Activated T-helper 1 cell treated with anti-CD3 and anti-CD28 coated beads, Interleukin-12 subunit alpha, Interleukin-12 subunit beta, Interleukin-2, Interleukin-4 antibody, amounts not matched to agents 30 ng/mL and 10 ng/mL and 1 ng/mL, durations not matched to agents 14 hours and 24 hours and 36 hours (primary cell): ENCODE results near the gene ROPN1. TPM values are rescaled to one million over a fixed set of nuclear protein-coding genes. Genes with fewer than 3 reads are reported as not detected.

Experiments used
- DNase-seq: peaks from one replicate; pipeline ENCODE4 v3.0.0; 2021; ENCODE audit warnings: low spot score
- H3K27ac Mint-ChIP-seq: one replicate; pipeline ENCODE4 v1.8.0; 2021; ENCODE audit warnings: mild to moderate bottlenecking, mixed read lengths
- H3K27me3 Mint-ChIP-seq: one replicate; pipeline ENCODE4 v1.8.0; 2022; ENCODE audit warnings: mild to moderate bottlenecking, moderate library complexity, mixed read lengths; ENCODE audit not compliant: insufficient read depth
- H3K36me3 Mint-ChIP-seq: one replicate; pipeline ENCODE4 v1.8.0; 2021; ENCODE audit warnings: low read depth, mixed read lengths
- H3K4me1 Mint-ChIP-seq: one replicate; pipeline ENCODE4 v1.8.0; 2021; ENCODE audit warnings: low read depth, mixed read lengths
- H3K4me3 Mint-ChIP-seq: one replicate; pipeline ENCODE4 v1.8.0; 2021; ENCODE audit warnings: mild to moderate bottlenecking, moderate library complexity, mixed read lengths
- H3K9me3 Mint-ChIP-seq: one replicate; pipeline ENCODE4 v1.8.0; 2021; ENCODE audit warnings: mixed read lengths
- intact Hi-C: fragments of 100-400 bp; cut with micrococcal nuclease; formaldehyde crosslinking; loops from one replicate; pipeline ENCODE4 v1.15.1; 2024
- total RNA-seq: library from RNA; stranded (reverse); gene quantifications from 2 replicates; pipeline ENCODE4 v1.2.3, GENCODE V29; 2022

ROPN1 gene
- total RNA-seq, 1 donor from 2014 or later: not detected

- Mint-ChIP-seq H3K27ac (no peak overlapping the region), H3K4me1 (peaks cover 10% of the 10 kb centered on the region), H3K9me3 (no peaks in the 10 kb centered on the region), H3K4me3 (no peak overlapping the region), H3K27me3 (no peaks in the 10 kb centered on the region), H3K36me3 (peaks cover 17% of the 10 kb centered on the region)
- intact Hi-C loops: no loop called here
- no peak for DNase-seq
Observed at GRCh38 chr3:123953735-123954134, 38.2 kb downstream of the ROPN1 start.

- intact Hi-C loops: no loop called here
- Mint-ChIP-seq H3K4me1 (peaks cover 2% of the 10 kb centered on the region), H3K9me3 (no peaks in the 10 kb centered on the region), H3K27me3 (no peaks in the 10 kb centered on the region), H3K36me3 (peaks cover 18% of the 10 kb centered on the region), H3K4me3 (no peak overlapping the region), H3K27ac (no peak overlapping the region)
- no peak for DNase-seq
Observed at GRCh38 chr3:123952844-123953520, 38.9 kb downstream of the ROPN1 start.

- H3K4me1 Mint-ChIP-seq: no peaks in the 10 kb centered on the region
- H3K9me3 Mint-ChIP-seq: no peaks in the 10 kb centered on the region
- intact Hi-C loops: no loop called here
- no peak overlapping the region for H3K4me3 Mint-ChIP-seq
- no peak overlapping the region for H3K27ac Mint-ChIP-seq
- peaks cover 20% of the 10 kb centered on the region for H3K36me3 Mint-ChIP-seq
- DNase-seq: no peak
- no peaks in the 10 kb centered on the region for H3K27me3 Mint-ChIP-seq
Observed at GRCh38 chr3:123951522-123952447, 40.1 kb downstream of the ROPN1 start.

- peaks cover 19% of the 10 kb centered on the region for H3K36me3 Mint-ChIP-seq
- intact Hi-C loops: no loop called here
- H3K27ac Mint-ChIP-seq: no peak overlapping the region
- no peak overlapping the region for H3K4me3 Mint-ChIP-seq
- no peaks in the 10 kb centered on the region for H3K9me3 Mint-ChIP-seq
- no peaks in the 10 kb centered on the region for H3K4me1 Mint-ChIP-seq
- H3K27me3 Mint-ChIP-seq: no peaks in the 10 kb centered on the region
- DNase-seq: no peak
Observed at GRCh38 chr3:123949641-123950040, 42.3 kb downstream of the ROPN1 start.

GRCh38 chr3:123948449-123948848 is 43.5 kb downstream of the ROPN1 start:
- Mint-ChIP-seq H3K27ac (no peak overlapping the region), H3K36me3 (peaks cover 28% of the 10 kb centered on the region), H3K4me1 (no peaks in the 10 kb centered on the region), H3K9me3 (no peaks in the 10 kb centered on the region), H3K4me3 (no peak overlapping the region), H3K27me3 (no peaks in the 10 kb centered on the region)
- DNase-seq: no peak
- intact Hi-C loops: no loop called here

- no peaks in the 10 kb centered on the region for H3K4me1 Mint-ChIP-seq
- intact Hi-C loops: no loop called here
- no peaks in the 10 kb centered on the region for H3K9me3 Mint-ChIP-seq
- peaks cover 30% of the 10 kb centered on the region for H3K36me3 Mint-ChIP-seq
- H3K4me3 Mint-ChIP-seq: no peak overlapping the region
- no peak for DNase-seq
- no peak overlapping the region for H3K27ac Mint-ChIP-seq
- no peaks in the 10 kb centered on the region for H3K27me3 Mint-ChIP-seq
Observed at GRCh38 chr3:123947482-123947881, 44.4 kb downstream of the ROPN1 start.

GRCh38 chr3:123941542-123941941 is 50.4 kb downstream of the ROPN1 start:
- Mint-ChIP-seq H3K36me3 (peaks cover 25% of the 10 kb centered on the region), H3K27ac (no peak overlapping the region), H3K27me3 (no peaks in the 10 kb centered on the region), H3K9me3 (no peaks in the 10 kb centered on the region), H3K4me1 (no peaks in the 10 kb centered on the region), H3K4me3 (no peak overlapping the region)
- intact Hi-C loops: no loop called here
- no peak for DNase-seq

GRCh38 chr3:123941121-123941520 is 50.8 kb downstream of the ROPN1 start:
- H3K27ac Mint-ChIP-seq: no peak overlapping the region
- no peaks in the 10 kb centered on the region for H3K9me3 Mint-ChIP-seq
- H3K4me3 Mint-ChIP-seq: no peak overlapping the region
- H3K36me3 Mint-ChIP-seq: peaks cover 24% of the 10 kb centered on the region
- H3K4me1 Mint-ChIP-seq: no peaks in the 10 kb centered on the region
- DNase-seq: no peak
- intact Hi-C loops: no loop called here
- H3K27me3 Mint-ChIP-seq: no peaks in the 10 kb centered on the region

- Mint-ChIP-seq H3K27me3 (no peaks in the 10 kb centered on the region), H3K36me3 (peaks cover 23% of the 10 kb centered on the region), H3K27ac (no peak overlapping the region), H3K4me3 (no peak overlapping the region), H3K9me3 (no peaks in the 10 kb centered on the region), H3K4me1 (no peaks in the 10 kb centered on the region)
- DNase-seq: no peak
- intact Hi-C loops: no loop called here
Observed at GRCh38 chr3:123939706-123940105, 52.2 kb downstream of the ROPN1 start.

- no peaks in the 10 kb centered on the region for H3K27me3 Mint-ChIP-seq
- H3K27ac Mint-ChIP-seq: no peak overlapping the region
- H3K4me3 Mint-ChIP-seq: no peak overlapping the region
- no peaks in the 10 kb centered on the region for H3K4me1 Mint-ChIP-seq
- DNase-seq: no peak
- no peaks in the 10 kb centered on the region for H3K9me3 Mint-ChIP-seq
- intact Hi-C loops: no loop called here
- peaks cover 22% of the 10 kb centered on the region for H3K36me3 Mint-ChIP-seq
Observed at GRCh38 chr3:123936400-123936799, 55.5 kb downstream of the ROPN1 start.

GRCh38 chr3:123935830-123936229 is 56.1 kb downstream of the ROPN1 start:
- Mint-ChIP-seq H3K27me3 (no peaks in the 10 kb centered on the region), H3K9me3 (no peaks in the 10 kb centered on the region), H3K4me3 (no peak overlapping the region), H3K36me3 (peaks cover 22% of the 10 kb centered on the region), H3K27ac (no peak overlapping the region), H3K4me1 (no peaks in the 10 kb centered on the region)
- no peak for DNase-seq
- intact Hi-C loops: no loop called here

- intact Hi-C loops: no loop called here
- Mint-ChIP-seq H3K36me3 (peaks cover 16% of the 10 kb centered on the region), H3K4me3 (no peak overlapping the region), H3K4me1 (no peaks in the 10 kb centered on the region), H3K27me3 (no peaks in the 10 kb centered on the region), H3K27ac (no peak overlapping the region), H3K9me3 (no peaks in the 10 kb centered on the region)
- no peak for DNase-seq
Observed at GRCh38 chr3:123934250-123934649, 57.7 kb downstream of the ROPN1 start.

- H3K27ac Mint-ChIP-seq: no peak overlapping the region
- H3K36me3 Mint-ChIP-seq: peaks cover 15% of the 10 kb centered on the region
- H3K9me3 Mint-ChIP-seq: no peaks in the 10 kb centered on the region
- H3K4me1 Mint-ChIP-seq: no peaks in the 10 kb centered on the region
- intact Hi-C loops: no loop called here
- no peak overlapping the region for H3K4me3 Mint-ChIP-seq
- no peak for DNase-seq
- no peaks in the 10 kb centered on the region for H3K27me3 Mint-ChIP-seq
Observed at GRCh38 chr3:123930445-123930844, 61.5 kb downstream of the ROPN1 start.
